PC-9 (cell line): Measurements from ENCODE around the gene DGKE. TPM values are rescaled to one million over a fixed set of nuclear protein-coding genes. Genes with fewer than 3 reads are reported as not detected.

Experiments
- BruUV-seq: library from RNA; stranded (reverse); fragments of 400-500 nt; replicated peaks from 2 replicates; lab custom pipeline; 2021; lab: Mats Ljungman, UMichigan
- CTCF ChIA-PET: fragments of 300-600 bp; sonication (Branson Sonifier 250); formaldehyde crosslinking; loops from one replicate; lab custom pipeline; 2022; ENCODE audit warnings: antibody characterized with exemption; lab: Charles Lee
- POLR2A ChIA-PET: fragments of 300-600 bp; sonication (Branson Sonifier 250); formaldehyde crosslinking; loops from one replicate; lab custom pipeline; 2022; ENCODE audit warnings: antibody characterized with exemption; ENCODE audit not compliant: unreplicated experiment; lab: Charles Lee
- DNase-seq, 2 experiments: peaks; one replicate each; pipeline versions ENCODE4 v3.0.0 to v3.0.0-alpha.2; 2015 to 2022; ENCODE audit warnings: mixed read lengths in 1 of 2
- H2AFZ ChIP-seq: fragments of 200-600 bp; sonication (generic); 2 replicates; pipeline ENCODE4 v1.8.1; 2017; ENCODE audit warnings: antibody characterized with exemption
- H3F3A ChIP-seq: fragments of 200-600 bp; sonication (generic); 2 replicates; pipeline ENCODE4 v1.8.1; 2017; ENCODE audit warnings: antibody characterized with exemption, mild to moderate bottlenecking, low read depth; ENCODE audit not compliant: insufficient read depth
- H3K27ac ChIP-seq: fragments of 200-600 bp; sonication (generic); 2 replicates; pipeline ENCODE4 v1.6.1; 2016; ENCODE audit warnings: mixed run types
- H3K27me3 ChIP-seq: fragments of 200-600 bp; sonication (generic); 2 replicates; pipeline ENCODE4 v1.6.1; 2016; ENCODE audit warnings: low read depth, mixed run types; ENCODE audit not compliant: insufficient read depth
- H3K36me3 ChIP-seq: fragments of 200-600 bp; sonication (generic); 2 replicates; pipeline ENCODE4 v1.6.1; 2016; ENCODE audit warnings: low read depth, mixed run types
- H3K4me1 ChIP-seq: fragments of 200-600 bp; sonication (generic); replicated peaks from 2 replicates; pipeline ENCODE4 v1.6.1; 2016; ENCODE audit warnings: mixed run types; ENCODE audit not compliant: insufficient read depth
- H3K4me2 ChIP-seq: fragments of 200-600 bp; sonication (generic); 2 replicates; pipeline ENCODE4 v1.6.1; 2017; ENCODE audit warnings: mixed run types
- H3K4me3 ChIP-seq: fragments of 200-600 bp; sonication (generic); 2 replicates; pipeline ENCODE4 v1.6.1; 2016; ENCODE audit warnings: mixed run types
- H3K79me2 ChIP-seq: fragments of 200-600 bp; sonication (generic); 2 replicates; pipeline ENCODE4 v1.6.1; 2017; ENCODE audit warnings: low read depth, mixed run types
- H3K9me2 ChIP-seq: fragments of 200-600 bp; sonication (generic); 2 replicates; pipeline ENCODE4 v1.8.1; 2017; ENCODE audit warnings: mild to moderate bottlenecking; ENCODE audit not compliant: insufficient read depth
- H3K9me3 ChIP-seq: fragments of 200-600 bp; sonication (generic); 2 replicates; pipeline ENCODE4 v1.8.1; 2016; ENCODE audit warnings: low read depth; ENCODE audit not compliant: insufficient read depth
- H4K20me1 ChIP-seq: fragments of 200-600 bp; sonication (generic); 2 replicates; pipeline ENCODE4 v1.8.1; 2017; ENCODE audit not compliant: insufficient read depth
- CTCF ChIP-seq: fragments of 200-600 bp; sonication (generic); conservative IDR thresholded peaks from 2 replicates; pipeline ENCODE4 v1.6.1; 2017; ENCODE audit warnings: mixed run types, antibody characterized with exemption, mild to moderate bottlenecking, moderate library complexity
- EZH2 ChIP-seq: fragments of 200-600 bp; sonication (generic); IDR thresholded peaks from 2 replicates; pipeline ENCODE4 v1.8.0; 2017; ENCODE audit warnings: antibody characterized with exemption, low read depth
- intact Hi-C: fragments of 100-400 bp; cut with micrococcal nuclease; formaldehyde crosslinking; loops from one replicate; pipeline ENCODE4 v1.10.0; 2022; ENCODE audit not compliant: unreplicated experiment
- total RNA-seq: library from RNA; stranded (reverse); gene quantifications from 2 replicates; pipeline ENCODE4 v1.2.3, GENCODE V29; 2021

The DGKE gene
- total RNA-seq, 1 experiment from 2014 or later: 11.0 TPM

DNA sequence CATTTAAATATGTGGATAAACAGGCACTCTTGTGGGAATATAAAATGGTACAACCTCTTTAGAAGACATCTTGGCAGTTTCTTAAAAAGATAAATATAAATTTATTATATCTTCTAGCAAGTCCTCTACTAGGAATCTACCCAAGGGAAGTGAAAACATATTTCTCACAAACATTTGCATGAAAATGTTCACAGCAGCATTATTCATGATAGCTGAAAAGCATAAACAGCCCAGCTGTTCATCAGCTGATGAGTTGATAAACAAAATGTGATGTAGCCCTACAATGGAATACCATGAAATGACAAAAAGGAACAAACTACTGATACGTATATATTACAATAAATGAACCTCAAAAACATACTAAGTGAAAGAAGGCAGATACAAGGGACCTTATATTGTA, 12.0 kb downstream of the DGKE start:
- no peaks in the 10 kb centered on the region for H3K27me3 ChIP-seq
- no peaks in the 10 kb centered on the region for H3F3A ChIP-seq
- no peak for DNase-seq
- H3K9me3 ChIP-seq: no peaks in the 10 kb centered on the region
- H3K36me3 ChIP-seq: no peaks in the 10 kb centered on the region; the same call in 1 of the 2 replicates
- no peak for TF ChIP-seq EZH2
- TF ChIP-seq CTCF: no peak
- POLR2A ChIA-PET: no interaction called here
- H2AFZ ChIP-seq: no peak overlapping the region
- no TSS peak for BruUV-seq
- no peaks in the 10 kb centered on the region for H3K4me1 ChIP-seq
- H3K4me3 ChIP-seq: no peak overlapping the region
- no peak overlapping the region for H3K27ac ChIP-seq
- H3K9me2 ChIP-seq: no peaks in the 10 kb centered on the region
- no peak overlapping the region for H3K4me2 ChIP-seq
- H3K79me2 ChIP-seq: no peaks in the 10 kb centered on the region
- CTCF ChIA-PET: no interaction called here
- no peaks in the 10 kb centered on the region for H4K20me1 ChIP-seq
- intact Hi-C loops: no loop called here

DNA sequence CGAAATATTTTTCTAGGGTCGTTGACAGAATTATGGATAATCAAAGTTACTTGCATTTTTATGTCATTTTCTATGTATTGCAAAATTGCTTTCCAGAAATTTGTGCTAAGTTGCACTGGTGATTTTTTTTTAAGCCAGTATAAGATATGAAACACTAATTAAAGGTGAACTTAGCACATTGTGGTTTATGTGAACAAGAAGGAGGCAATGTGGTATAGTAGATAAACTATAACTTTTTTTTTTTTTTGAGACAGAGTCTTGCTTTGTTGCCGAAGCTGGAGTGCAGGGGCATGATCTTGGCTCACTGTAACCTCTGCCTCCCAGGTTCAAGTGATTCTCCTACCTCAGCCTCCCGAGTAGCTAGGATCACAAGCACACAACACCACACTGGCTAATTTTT, 13.2 kb downstream of the DGKE start:
- Histone ChIP-seq H3K9me3 (no peaks in the 10 kb centered on the region), H3F3A (no peaks in the 10 kb centered on the region), H3K27ac (no peak overlapping the region), H3K9me2 (no peaks in the 10 kb centered on the region), H3K79me2 (no peaks in the 10 kb centered on the region), H4K20me1 (no peaks in the 10 kb centered on the region), H3K4me1 (no peaks in the 10 kb centered on the region), H3K36me3 (no peaks in the 10 kb centered on the region; the same call in 1 of the 2 replicates), H3K4me2 (no peak overlapping the region), H3K27me3 (no peaks in the 10 kb centered on the region), H3K4me3 (no peak overlapping the region), H2AFZ (no peak overlapping the region)
- DNase-seq: no peak
- intact Hi-C loops: no loop called here
- TF ChIP-seq EZH2 (no peak), CTCF (no peak)
- ChIA-PET POLR2A (no interaction called here), CTCF (no interaction called here)
- no TSS peak for BruUV-seq

GRCh38 chr17:56849131-56849530, 15.2 kb downstream of the DGKE start:
- no peaks in the 10 kb centered on the region; the same call in 1 of the 2 replicates for H3K36me3 ChIP-seq
- no peak overlapping the region for H3K4me3 ChIP-seq
- H3K79me2 ChIP-seq: no peaks in the 10 kb centered on the region
- H3F3A ChIP-seq: no peaks in the 10 kb centered on the region
- no peak for DNase-seq
- H3K9me2 ChIP-seq: no peaks in the 10 kb centered on the region
- ChIA-PET POLR2A (no interaction called here), CTCF (no interaction called here)
- no peaks in the 10 kb centered on the region for H3K27me3 ChIP-seq
- no peak overlapping the region for H2AFZ ChIP-seq
- H3K27ac ChIP-seq: no peak overlapping the region
- no peak overlapping the region for H3K4me2 ChIP-seq
- H4K20me1 ChIP-seq: no peaks in the 10 kb centered on the region
- H3K4me1 ChIP-seq: no peaks in the 10 kb centered on the region
- no peaks in the 10 kb centered on the region for H3K9me3 ChIP-seq
- intact Hi-C loops: no loop called here
- no peak for TF ChIP-seq EZH2
- TF ChIP-seq CTCF: no peak
- no TSS peak for BruUV-seq
